MG63 (cell line): ENCODE measurements around the gene RPL39. TPM values are rescaled to one million over a fixed set of nuclear protein-coding genes. Genes with fewer than 3 reads are reported as not detected.
"Not testable (repeated sequence)": the region's sequence is repeated elsewhere in the genome, so short reads cannot be mapped to it uniquely, and the experiment has no call there.

Experiments
- DNase-seq: peaks from one replicate; pipeline ENCODE4 v3.0.0-alpha.2; 2020
- H3K27me3 ChIP-seq: fragments of 250-450 bp; sonication (Bioruptor Pico); 2 replicates; pipeline ENCODE4 v1.5.1; 2020; ENCODE audit warnings: mild to moderate bottlenecking, moderate library complexity
- H3K36me3 ChIP-seq: fragments of 250-450 bp; sonication (Bioruptor Pico); 2 replicates; pipeline ENCODE4 v1.5.1; 2020; ENCODE audit warnings: mild to moderate bottlenecking, moderate library complexity
- H3K4me3 ChIP-seq: fragments of 250-450 bp; sonication (Bioruptor Pico); 2 replicates; pipeline ENCODE4 v1.5.1; 2020; ENCODE audit warnings: mild to moderate bottlenecking, moderate library complexity
- H3K9me3 ChIP-seq: fragments of 250-450 bp; sonication (Bioruptor Pico); 2 replicates; pipeline ENCODE4 v1.5.1; 2020; ENCODE audit warnings: mild to moderate bottlenecking, moderate library complexity
- total RNA-seq: library from RNA; depleted of rRNA; stranded (reverse); fragments of >200 nt; shearing (Covaris generic); gene quantifications from 2 replicates; pipeline ENCODE4 v1.2.3, GENCODE V29; 2014; ENCODE audit warnings: low replicate concordance; rRNA removed

RPL39 gene
- total RNA-seq, 1 experiment from 2014 or later, result 3,088 TPM

- H3K27me3 ChIP-seq, H3K4me3 ChIP-seq, DNase-seq, H3K36me3 ChIP-seq, H3K9me3 ChIP-seq: not testable (repeated sequence)
Observed at GRCh38 chrX:119750751-119751150, 40.7 kb downstream of the RPL39 start.

- not testable (repeated sequence) for H3K36me3 ChIP-seq, H3K4me3 ChIP-seq, H3K9me3 ChIP-seq, H3K27me3 ChIP-seq, DNase-seq
Observed at GRCh38 chrX:119750131-119750530, 41.3 kb downstream of the RPL39 start.

GRCh38 chrX:119745283-119745848 lies 46.1 kb downstream of the RPL39 start:
- Histone ChIP-seq H3K4me3 (no peak overlapping the region), H3K36me3 (no peaks in the 10 kb centered on the region), H3K27me3 (no peaks in the 10 kb centered on the region), H3K9me3 (no peaks in the 10 kb centered on the region)
- DNase-seq, result no peak

GRCh38 chrX:119738742-119739141 lies 52.7 kb downstream of the RPL39 start:
- no peak overlapping the region for H3K4me3 ChIP-seq
- DNase-seq, result no peak
- H3K36me3 ChIP-seq, result no peaks in the 10 kb centered on the region
- no peaks in the 10 kb centered on the region for H3K9me3 ChIP-seq
- no peaks in the 10 kb centered on the region for H3K27me3 ChIP-seq

Other genes with a start within 250 kb of the RPL39 start
- gene STEEP1, start 226.2 kb downstream of the RPL39 start, total RNA-seq, result 50.8 and 60.2 TPM in 2 replicates
- gene UBE2A, start 217.1 kb downstream of the RPL39 start, total RNA-seq, result 41.4 and 43.6 TPM in 2 replicates
- gene NKRF, start 185.2 kb downstream of the RPL39 start, total RNA-seq, result 7.4 and 10.1 TPM in 2 replicates
- 1.4 and 5.7 TPM in 2 replicates for gene SEPTIN6, start 98.5 kb downstream of the RPL39 start, total RNA-seq
- gene SOWAHD, start 33.0 kb downstream of the RPL39 start, total RNA-seq, result 1.2 TPM in 1 of 2 replicates, not detected in the other
- gene UPF3B, start 61.3 kb upstream of the RPL39 start, total RNA-seq, result 1.1 and 1.3 TPM in 2 replicates
- gene RNF113A, start 80.1 kb upstream of the RPL39 start, total RNA-seq, result 10.1 and 10.4 TPM in 2 replicates
- 108 and 198 TPM in 2 replicates for gene NDUFA1, start 80.2 kb upstream of the RPL39 start, total RNA-seq
- not detected in 2 replicates for gene AKAP14, start 104.3 kb upstream of the RPL39 start, total RNA-seq
- 5.0 and 6.2 TPM in 2 replicates for gene NKAP, start 152.1 kb upstream of the RPL39 start, total RNA-seq